Left colon (tissue), 2 donors: Measurements from ENCODE around the gene CGREF1. TPM values are rescaled to one million over a fixed set of nuclear protein-coding genes. Genes with fewer than 3 reads are reported as not detected.
"Not testable (repeated sequence)": the region's sequence is repeated elsewhere in the genome, so short reads cannot be mapped to it uniquely, and the experiment has no call there.

Experiments used
- ATAC-seq: fragments of 200-7000 bp; cut with Tn5 transposase; one replicate; pipeline ENCODE4 v1.9.1; 2020; ENCODE audit warnings: mild to moderate bottlenecking, moderate library complexity
- DNase-seq, 2 donors: peaks; one replicate each; pipeline ENCODE4 v3.0.0-alpha.2; 2020
- intact Hi-C, 2 donors: fragments of 100-400 bp; cut with DNase I in 1 of 2; cut with micrococcal nuclease in 1 of 2; formaldehyde crosslinking; loops; one replicate each; pipeline versions ENCODE4 v1.11.2 to v1.14.0; 2022; cut with DNase I, micrococcal nuclease
- total RNA-seq, 2 donors: library from RNA; stranded (reverse); fragmentation: NEBNext Ultra II Directional; extraction: Animal tissue kit (Norgen Biotek cat#: 25700); gene quantifications; one replicate each; pipeline ENCODE4 v1.2.1, GENCODE V29; 2021
- donor health status: DM: no; HTN: no; CAD: no.
- donor health status: DM: yes; HTN: yes; CAD: no.

The CGREF1 gene
- total RNA-seq, 2 donors from 2014 or later = 0.53 to 3.8 TPM

DNA sequence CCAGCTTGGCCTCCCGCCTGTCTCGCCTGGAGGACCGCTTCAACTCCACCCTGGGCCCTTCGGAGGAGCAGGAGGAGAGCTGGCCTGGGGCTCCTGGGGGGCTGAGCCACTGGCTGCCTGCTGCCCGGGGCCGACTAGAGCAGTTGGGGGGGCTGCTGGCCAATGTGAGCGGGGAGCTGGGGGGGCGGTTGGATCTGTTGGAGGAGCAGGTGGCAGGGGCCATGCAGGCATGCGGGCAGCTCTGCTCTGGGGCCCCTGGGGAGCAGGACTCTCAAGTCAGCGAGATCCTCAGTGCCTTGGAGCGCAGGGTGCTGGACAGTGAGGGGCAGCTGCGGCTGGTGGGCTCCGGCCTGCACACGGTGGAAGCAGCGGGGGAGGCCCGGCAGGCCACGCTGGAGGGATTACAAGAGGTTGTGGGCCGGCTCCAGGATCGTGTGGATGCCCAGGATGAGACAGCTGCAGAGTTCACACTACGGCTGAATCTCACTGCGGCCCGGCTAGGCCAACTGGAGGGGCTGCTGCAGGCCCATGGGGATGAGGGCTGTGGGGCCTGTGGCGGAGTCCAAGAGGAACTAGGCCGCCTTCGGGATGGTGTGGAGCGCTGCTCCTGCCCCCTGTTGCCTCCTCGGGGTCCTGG, 36.0 kb downstream of the CGREF1 start:
- ATAC-seq (no peak), DNase-seq (no peak)
- intact Hi-C loops = loop anchor here in 1 of 2 donors (10.0 kb wide), 1 partner anchor 48 kb away; the partner anchor contains the start of gene TMEM214

DNA sequence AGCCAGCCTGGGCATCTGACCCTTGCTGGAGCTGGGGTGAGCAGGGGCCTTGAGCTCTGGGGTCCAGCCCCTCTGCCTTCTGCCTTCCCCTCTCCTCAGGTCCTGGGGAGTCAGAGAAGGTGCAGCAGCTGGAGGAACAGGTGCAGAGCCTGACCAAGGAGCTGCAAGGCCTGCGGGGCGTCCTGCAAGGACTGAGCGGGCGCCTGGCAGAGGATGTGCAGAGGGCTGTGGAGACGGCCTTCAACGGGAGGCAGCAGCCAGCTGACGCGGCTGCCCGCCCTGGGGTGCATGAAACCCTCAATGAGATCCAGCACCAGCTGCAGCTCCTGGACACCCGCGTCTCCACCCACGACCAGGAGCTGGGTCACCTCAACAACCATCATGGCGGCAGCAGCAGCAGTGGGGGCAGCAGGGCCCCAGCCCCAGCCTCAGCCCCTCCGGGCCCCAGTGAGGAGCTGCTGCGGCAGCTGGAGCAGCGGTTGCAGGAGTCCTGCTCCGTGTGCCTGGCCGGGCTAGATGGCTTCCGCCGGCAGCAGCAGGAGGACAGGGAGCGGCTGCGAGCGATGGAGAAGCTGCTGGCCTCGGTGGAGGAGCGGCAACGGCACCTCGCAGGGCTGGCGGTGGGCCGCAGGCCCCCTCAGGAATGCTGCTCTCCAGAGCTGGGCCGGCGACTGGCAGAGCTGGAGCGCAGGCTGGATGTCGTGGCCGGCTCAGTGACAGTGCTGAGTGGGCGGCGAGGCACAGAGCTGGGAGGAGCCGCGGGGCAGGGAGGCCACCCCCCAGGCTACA, 36.8 kb downstream of the CGREF1 start:
- ATAC-seq (no peak), DNase-seq (no peak)
- intact Hi-C loops = loop anchor here in 1 of 2 donors (10.0 kb wide), 1 partner anchor 47 kb away; the partner anchor contains the start of gene TMEM214

DNA sequence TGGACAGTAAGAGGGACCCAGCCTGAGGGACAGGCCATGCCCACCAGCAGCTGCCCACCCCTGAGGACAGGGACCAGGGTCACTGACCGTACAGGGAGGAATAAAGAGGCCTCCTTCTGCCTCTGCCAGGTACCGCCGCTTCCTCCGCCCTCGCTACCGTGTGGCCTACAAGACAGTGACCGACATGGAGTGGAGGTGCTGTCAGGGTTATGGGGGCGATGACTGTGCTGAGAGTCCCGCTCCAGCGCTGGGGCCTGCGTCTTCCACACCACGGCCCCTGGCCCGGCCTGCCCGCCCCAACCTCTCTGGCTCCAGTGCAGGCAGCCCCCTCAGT, 38.4 kb downstream of the CGREF1 start:
- intact Hi-C loops = loop anchor here in 1 of 2 donors (10.0 kb wide), 1 partner anchor 46 kb away; the partner anchor contains the start of gene TMEM214
- DNase-seq = peak in 1 of 2 donors; percentile 37
- no peak for ATAC-seq

DNA sequence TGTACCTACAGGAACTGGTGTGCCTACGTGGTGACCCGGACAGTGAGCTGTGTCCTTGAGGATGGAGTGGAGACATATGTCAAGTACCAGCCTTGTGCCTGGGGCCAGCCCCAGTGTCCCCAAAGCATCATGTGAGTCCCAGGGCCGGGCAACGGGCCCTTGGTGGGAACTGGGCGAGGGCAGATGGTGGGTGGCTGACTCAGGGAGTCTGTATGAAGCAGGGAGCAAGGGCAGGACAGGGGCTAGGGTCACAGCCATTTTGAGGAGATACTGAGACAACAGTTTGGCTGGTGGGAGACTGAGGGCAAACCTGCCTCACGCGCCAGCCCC, 38.8 kb downstream of the CGREF1 start:
- intact Hi-C loops = loop anchor here in 1 of 2 donors (10.0 kb wide), 1 partner anchor 45 kb away; the partner anchor contains the start of gene TMEM214
- ATAC-seq = no peak
- no peak for DNase-seq

GRCh38 chr2:27079233-27080139, 39.4 kb downstream of the CGREF1 start:
- intact Hi-C loops = loop anchor here in 1 of 2 donors (10.0 kb wide), 1 partner anchor 45 kb away; the partner anchor contains the start of gene TMEM214
- DNase-seq = no peak
- ATAC-seq = no peak

DNA sequence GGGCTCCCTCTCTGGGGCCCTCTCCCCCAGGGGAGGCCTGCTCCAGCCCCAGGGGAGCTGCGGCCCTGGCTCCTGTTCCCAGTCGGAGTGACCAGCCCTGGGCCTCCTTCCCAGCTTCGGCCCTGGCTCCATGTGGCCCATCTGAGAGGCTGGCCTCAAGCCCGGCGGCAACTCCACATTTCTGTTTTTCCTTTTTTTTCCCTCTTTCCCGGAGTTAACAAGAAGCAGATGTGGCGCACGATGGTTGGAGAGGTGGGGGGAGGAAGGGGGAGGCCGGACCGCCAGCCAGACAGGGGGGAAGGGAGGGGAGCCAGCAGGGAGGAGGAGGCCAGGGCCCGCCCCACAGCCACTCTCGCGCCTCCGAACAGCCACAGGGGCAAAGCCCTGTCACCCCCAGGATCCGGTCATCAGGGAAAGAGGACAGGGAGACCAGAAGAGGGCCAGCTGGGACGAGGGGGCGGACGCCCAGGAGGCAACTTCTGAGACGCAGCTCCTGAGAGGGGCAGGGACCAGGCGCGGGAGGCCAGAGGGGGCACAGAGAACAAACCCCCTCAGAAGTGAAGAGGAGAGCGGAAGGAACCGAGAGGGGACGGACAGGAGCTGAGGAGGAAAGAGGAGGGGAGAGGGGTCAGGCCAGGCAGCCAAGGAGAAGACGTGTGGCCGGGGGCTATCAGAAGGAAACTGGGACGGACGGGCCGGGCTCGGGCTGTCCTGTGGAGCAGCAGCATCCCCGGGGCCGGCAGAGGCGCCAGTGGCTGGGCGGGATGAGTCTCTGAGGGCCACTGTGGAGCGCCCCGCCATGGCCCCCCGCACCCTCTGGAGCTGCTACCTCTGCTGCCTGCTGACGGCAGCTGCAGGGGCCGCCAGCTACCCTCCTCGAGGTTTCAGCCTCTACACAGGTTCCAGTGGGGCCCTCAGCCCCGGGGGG, 40.4 kb downstream of the CGREF1 start, which contains the start of gene EMILIN1:
Gene EMILIN1 (plus strand): TSS at position 349 of the 928 bp plus-strand sequence. CDS start 451 bp downstream, at position 800.
- ATAC-seq = no peak
- intact Hi-C loops = no loop called here

DNA sequence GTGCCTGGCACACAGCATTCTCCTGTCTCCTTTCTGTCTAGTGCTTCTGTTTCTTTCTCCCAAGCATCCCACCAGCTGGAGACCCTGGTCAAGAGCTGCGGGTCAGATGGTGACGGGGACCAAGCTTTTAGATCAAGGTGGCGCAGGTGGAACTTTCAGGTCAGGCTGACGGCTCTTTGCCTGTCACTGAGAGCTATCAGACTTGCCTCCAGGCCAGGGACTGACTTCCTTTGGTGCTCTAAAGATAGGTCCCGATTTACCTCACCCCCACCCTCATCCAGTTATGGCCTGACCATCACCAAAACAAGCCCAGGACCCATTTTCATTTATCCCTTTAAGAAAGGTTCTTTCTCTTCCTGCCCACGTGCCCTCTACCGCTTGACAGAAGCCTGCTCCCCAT, 41.7 kb downstream of the CGREF1 start:
- ATAC-seq = no peak
- no peak for DNase-seq
- intact Hi-C loops = no loop called here

More for the DNA sequence above, 40.4 kb downstream of the CGREF1 start, which contains the start of gene EMILIN1:
- peak; percentile 62 to 82 for DNase-seq

DNA sequence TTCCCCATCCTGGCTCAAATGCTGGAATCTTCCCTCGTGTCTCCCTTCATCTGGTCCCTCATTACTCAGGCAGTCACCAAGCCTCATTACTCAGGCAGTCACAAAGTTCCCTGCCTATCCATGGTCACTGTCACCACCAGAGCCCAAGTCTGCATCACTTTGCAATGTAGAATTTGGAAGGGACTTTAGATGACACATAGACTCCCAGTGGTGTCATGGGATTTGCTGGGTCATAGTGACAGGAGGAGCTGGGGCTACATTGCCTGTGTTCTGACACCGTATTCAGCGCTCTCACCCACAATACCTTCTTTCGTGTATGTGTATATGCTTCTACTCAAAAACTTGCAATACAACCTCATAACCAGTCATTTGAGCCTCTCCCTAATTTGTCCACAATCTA, 42.6 kb downstream of the CGREF1 start:
- ATAC-seq (no peak), DNase-seq (no peak)
- intact Hi-C loops = no loop called here

DNA sequence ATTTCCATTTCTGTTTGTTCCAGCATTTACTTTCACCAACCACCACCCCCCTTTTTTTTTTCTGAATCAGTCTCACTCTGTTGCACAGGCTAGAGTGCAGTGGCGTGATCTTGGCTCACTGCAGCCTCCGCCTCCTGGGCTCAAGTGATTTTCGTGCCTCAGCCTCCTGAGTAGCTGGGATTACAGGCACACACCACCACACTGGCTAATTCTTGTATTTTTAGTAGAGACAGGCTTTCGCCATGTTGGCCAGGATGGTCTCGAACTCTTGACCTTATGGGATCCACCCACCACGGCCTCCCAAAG, 43.4 kb downstream of the CGREF1 start:
- intact Hi-C loops, ATAC-seq, DNase-seq: not testable (repeated sequence)

GRCh38 chr2:27074738-27075565, 44.0 kb downstream of the CGREF1 start:
- peak; percentile 55 to 75 for DNase-seq
- intact Hi-C loops = no loop called here
- ATAC-seq = no peak

- no peak for DNase-seq
- intact Hi-C loops = no loop called here
- no peak for ATAC-seq
Observed at GRCh38 chr2:27073782-27074181, 45.1 kb downstream of the CGREF1 start.

- DNase-seq = no peak
- intact Hi-C loops = no loop called here
- no peak for ATAC-seq
Observed at GRCh38 chr2:27072920-27073319, 46.0 kb downstream of the CGREF1 start.

DNA sequence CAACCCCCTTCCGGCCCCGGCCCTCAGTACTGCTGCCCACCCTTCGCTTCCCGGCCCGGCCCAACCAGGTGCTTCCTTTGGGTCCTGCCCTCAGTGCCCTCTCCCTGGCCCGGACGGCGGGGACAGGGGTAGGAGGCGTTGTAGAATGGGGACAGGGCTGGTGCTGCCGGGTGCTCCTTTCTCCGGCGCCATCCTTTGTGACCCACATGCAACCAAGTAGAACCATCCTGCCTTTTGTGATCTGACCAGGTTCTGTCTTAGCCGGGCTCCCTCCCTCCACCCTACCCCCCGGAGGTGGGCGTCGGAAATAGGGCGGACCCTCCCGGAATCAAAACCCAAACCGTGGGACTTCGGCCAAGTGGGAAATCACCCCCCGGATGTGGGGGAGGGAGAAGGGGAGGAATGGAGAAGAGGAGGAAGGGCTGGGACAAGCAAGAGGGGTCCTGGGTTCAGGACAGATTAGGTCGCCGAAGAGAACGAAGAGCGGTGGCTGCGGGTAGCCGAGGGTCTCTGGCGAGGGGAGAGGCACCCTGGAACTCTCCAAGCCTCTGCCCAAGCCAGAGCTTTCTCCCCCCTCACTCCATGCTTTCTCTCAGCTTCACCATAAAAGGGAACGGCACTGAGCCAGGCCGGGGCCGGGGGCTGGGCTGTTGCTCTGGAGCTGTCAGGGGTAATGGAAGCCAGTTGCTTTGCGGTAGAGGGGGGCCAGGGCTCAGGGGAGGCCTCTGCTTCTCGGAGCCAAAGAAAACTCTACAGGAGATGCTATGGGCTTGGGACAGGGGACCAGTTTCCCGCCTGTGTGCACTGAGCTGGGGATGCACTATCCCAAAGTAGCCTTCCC, 46.7 kb downstream of the CGREF1 start:
- intact Hi-C loops = no loop called here
- DNase-seq (peak; percentile 66 to 86), ATAC-seq (no peak)

DNA sequence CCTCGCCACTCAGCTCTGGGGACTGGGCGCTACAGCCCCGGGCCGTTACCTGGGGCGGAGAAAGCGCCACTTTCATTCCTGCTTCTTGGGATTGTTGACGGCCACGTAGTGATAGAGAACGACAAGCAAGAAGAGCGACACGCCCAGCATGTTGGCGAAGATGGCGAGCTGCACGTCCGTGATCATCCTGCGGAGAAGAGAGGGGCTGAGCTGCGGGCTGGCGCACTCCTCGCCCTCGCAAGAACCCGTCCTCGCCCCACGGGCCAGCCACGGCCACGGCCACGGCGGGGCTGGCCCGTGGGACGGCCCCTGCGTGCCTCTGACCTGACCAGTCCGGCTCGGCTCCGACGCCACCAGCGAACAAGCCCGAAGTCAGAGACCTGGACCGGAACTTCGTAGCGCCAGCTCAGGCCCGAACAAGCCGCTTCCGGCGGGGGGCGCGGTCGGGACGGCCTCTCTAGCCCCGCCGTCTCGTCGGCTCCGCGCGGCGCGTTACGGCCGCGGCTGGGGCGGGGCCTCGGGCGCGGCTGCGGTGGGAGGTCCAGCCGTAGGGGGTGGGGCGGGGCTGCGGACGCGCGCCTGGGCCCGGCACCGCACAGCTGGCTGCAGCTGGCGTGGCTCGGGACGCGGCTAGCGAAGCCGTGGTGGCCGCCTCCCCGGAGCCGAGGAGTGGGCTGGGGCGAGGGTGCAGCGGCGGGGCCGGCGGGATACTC, 47.5 kb downstream of the CGREF1 start, which contains the start of gene OST4:
Gene OST4 (minus strand): TSS at position 378 of the 713 bp plus-strand sequence.
- intact Hi-C loops = no loop called here
- peak; percentile 93 to 95 for DNase-seq
- peak; percentile 95 for ATAC-seq

- ATAC-seq (no peak), DNase-seq (no peak)
- intact Hi-C loops = no loop called here
Observed at GRCh38 chr2:27070653-27071276, 48.2 kb downstream of the CGREF1 start.
